ENCODE data around the gene ITGB4.

DNA sequence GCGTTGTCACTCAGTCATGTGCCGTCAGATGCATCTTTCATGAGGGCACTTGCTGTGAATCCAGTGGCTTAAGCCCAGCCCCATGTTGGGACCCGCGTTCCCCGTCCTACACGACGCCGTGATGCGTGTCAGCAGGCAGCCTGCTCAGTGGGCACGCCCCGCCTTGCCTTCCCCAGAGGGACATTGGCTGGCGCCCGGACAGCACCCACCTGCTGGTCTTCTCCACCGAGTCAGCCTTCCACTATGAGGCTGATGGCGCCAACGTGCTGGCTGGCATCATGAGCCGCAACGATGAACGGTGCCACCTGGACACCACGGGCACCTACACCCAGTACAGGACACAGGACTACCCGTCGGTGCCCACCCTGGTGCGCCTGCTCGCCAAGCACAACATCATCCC is 8.8 kb downstream of the ITGB4 start:
- TF ChIP-seq, protein P1, sequence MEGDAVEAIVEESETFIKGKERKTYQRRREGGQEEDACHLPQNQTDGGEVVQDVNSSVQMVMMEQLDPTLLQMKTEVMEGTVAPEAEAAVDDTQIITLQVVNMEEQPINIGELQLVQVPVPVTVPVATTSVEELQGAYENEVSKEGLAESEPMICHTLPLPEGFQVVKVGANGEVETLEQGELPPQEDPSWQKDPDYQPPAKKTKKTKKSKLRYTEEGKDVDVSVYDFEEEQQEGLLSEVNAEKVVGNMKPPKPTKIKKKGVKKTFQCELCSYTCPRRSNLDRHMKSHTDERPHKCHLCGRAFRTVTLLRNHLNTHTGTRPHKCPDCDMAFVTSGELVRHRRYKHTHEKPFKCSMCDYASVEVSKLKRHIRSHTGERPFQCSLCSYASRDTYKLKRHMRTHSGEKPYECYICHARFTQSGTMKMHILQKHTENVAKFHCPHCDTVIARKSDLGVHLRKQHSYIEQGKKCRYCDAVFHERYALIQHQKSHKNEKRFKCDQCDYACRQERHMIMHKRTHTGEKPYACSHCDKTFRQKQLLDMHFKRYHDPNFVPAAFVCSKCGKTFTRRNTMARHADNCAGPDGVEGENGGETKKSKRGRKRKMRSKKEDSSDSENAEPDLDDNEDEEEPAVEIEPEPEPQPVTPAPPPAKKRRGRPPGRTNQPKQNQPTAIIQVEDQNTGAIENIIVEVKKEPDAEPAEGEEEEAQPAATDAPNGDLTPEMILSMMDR (conservative IDR thresholded peaks at IDR 0.05 in 1 of 2, IDR thresholded peaks at IDR 0.05 in 1 of 2; ENCODE audit: extremely low read depth in 1 of 2, insufficient read depth in 1 of 2, low read depth in 1 of 2, low read length in 2 of 2): no peak
- TF ChIP-seq EZH2 (IDR thresholded peaks at IDR 0.05; ENCODE audit: borderline replicate concordance, low read length): no peak

Data from mammary epithelial cell (primary cell).